ENCODE data around the gene DYRK2.

DNA sequence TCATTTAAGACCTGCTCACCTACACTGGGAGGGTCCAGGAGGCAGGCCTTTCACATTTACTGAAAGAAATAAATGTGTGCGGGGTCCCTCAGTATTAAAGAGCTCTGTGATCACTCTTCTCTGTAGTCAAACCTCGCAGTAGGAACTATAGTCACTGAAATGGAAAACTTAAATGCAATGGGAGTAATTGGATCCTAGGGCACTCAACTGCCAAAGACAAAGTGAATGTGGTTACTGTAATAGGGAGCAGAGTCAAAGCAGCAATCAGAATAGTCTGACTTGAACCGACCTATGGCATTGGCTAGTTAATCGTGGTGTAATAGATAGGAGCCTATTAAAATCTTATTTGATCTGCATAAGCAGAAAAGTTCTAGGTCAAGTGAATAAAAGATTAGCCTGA is 26.6 kb upstream of the DYRK2 start:
- TF ChIP-seq GABPA (IDR thresholded peaks at IDR 0.05 in 1 of 2, conservative IDR thresholded peaks at IDR 0.05 in 1 of 2) (no peak), YY1 (IDR thresholded peaks at IDR 0.05) (no peak), FOXA2 (IDR thresholded peaks at IDR 0.05) (no peak)
- TF ChIP-seq, protein P1, sequence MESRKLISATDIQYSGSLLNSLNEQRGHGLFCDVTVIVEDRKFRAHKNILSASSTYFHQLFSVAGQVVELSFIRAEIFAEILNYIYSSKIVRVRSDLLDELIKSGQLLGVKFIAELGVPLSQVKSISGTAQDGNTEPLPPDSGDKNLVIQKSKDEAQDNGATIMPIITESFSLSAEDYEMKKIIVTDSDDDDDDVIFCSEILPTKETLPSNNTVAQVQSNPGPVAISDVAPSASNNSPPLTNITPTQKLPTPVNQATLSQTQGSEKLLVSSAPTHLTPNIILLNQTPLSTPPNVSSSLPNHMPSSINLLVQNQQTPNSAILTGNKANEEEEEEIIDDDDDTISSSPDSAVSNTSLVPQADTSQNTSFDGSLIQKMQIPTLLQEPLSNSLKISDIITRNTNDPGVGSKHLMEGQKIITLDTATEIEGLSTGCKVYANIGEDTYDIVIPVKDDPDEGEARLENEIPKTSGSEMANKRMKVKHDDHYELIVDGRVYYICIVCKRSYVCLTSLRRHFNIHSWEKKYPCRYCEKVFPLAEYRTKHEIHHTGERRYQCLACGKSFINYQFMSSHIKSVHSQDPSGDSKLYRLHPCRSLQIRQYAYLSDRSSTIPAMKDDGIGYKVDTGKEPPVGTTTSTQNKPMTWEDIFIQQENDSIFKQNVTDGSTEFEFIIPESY (IDR thresholded peaks at IDR 0.05) = no peak
- TF ChIP-seq, protein P2, sequence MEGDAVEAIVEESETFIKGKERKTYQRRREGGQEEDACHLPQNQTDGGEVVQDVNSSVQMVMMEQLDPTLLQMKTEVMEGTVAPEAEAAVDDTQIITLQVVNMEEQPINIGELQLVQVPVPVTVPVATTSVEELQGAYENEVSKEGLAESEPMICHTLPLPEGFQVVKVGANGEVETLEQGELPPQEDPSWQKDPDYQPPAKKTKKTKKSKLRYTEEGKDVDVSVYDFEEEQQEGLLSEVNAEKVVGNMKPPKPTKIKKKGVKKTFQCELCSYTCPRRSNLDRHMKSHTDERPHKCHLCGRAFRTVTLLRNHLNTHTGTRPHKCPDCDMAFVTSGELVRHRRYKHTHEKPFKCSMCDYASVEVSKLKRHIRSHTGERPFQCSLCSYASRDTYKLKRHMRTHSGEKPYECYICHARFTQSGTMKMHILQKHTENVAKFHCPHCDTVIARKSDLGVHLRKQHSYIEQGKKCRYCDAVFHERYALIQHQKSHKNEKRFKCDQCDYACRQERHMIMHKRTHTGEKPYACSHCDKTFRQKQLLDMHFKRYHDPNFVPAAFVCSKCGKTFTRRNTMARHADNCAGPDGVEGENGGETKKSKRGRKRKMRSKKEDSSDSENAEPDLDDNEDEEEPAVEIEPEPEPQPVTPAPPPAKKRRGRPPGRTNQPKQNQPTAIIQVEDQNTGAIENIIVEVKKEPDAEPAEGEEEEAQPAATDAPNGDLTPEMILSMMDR (IDR thresholded peaks at IDR 0.05; ENCODE audit: low read depth, low read length, missing input control) = no peak
- TF ChIP-seq, protein P3, sequence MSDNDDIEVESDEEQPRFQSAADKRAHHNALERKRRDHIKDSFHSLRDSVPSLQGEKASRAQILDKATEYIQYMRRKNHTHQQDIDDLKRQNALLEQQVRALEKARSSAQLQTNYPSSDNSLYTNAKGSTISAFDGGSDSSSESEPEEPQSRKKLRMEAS (IDR thresholded peaks at IDR 0.05) = no peak
- TF ChIP-seq, protein P4, sequence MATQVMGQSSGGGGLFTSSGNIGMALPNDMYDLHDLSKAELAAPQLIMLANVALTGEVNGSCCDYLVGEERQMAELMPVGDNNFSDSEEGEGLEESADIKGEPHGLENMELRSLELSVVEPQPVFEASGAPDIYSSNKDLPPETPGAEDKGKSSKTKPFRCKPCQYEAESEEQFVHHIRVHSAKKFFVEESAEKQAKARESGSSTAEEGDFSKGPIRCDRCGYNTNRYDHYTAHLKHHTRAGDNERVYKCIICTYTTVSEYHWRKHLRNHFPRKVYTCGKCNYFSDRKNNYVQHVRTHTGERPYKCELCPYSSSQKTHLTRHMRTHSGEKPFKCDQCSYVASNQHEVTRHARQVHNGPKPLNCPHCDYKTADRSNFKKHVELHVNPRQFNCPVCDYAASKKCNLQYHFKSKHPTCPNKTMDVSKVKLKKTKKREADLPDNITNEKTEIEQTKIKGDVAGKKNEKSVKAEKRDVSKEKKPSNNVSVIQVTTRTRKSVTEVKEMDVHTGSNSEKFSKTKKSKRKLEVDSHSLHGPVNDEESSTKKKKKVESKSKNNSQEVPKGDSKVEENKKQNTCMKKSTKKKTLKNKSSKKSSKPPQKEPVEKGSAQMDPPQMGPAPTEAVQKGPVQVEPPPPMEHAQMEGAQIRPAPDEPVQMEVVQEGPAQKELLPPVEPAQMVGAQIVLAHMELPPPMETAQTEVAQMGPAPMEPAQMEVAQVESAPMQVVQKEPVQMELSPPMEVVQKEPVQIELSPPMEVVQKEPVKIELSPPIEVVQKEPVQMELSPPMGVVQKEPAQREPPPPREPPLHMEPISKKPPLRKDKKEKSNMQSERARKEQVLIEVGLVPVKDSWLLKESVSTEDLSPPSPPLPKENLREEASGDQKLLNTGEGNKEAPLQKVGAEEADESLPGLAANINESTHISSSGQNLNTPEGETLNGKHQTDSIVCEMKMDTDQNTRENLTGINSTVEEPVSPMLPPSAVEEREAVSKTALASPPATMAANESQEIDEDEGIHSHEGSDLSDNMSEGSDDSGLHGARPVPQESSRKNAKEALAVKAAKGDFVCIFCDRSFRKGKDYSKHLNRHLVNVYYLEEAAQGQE (IDR thresholded peaks at IDR 0.05) = no peak

Measured in liver (tissue), 3 donors.